CD4-positive, alpha-beta memory T cell (primary cell): Measurements from ENCODE around the gene HSD3B7. TPM values are rescaled to one million over a fixed set of nuclear protein-coding genes. Genes with fewer than 3 reads are reported as not detected.

Experiments
- CTCF ChIA-PET: fragments of 350-600 bp; sonication (Branson Sonifier 250); formaldehyde crosslinking; loops from one replicate; lab custom pipeline; 2021; ENCODE audit warnings: inconsistent platforms; ENCODE audit not compliant: partially characterized antibody; lab: Charles Lee
- POLR2A ChIA-PET: fragments of 350-600 bp; sonication (Branson Sonifier 250); formaldehyde crosslinking; loops from one replicate; lab custom pipeline; 2021; ENCODE audit not compliant: partially characterized antibody; lab: Charles Lee
- DNase-seq, 5 donors: peaks; one replicate each; pipeline versions ENCODE4 v3.0.0 to v3.0.0-alpha.2; 2020 to 2022; ENCODE audit warnings: mixed read lengths in 1 of 5
- H3K27ac ChIP-seq: one replicate; pipeline ENCODE4 v1.7.0; 2013; ENCODE audit warnings: low read depth, low read length
- H3K27me3 ChIP-seq: 2 replicates; pipeline ENCODE4 v1.7.0; 2013; ENCODE audit warnings: mild to moderate bottlenecking, low read length, moderate library complexity; ENCODE audit not compliant: insufficient read depth
- H3K36me3 ChIP-seq: 2 replicates; pipeline ENCODE4 v1.7.0; 2013; ENCODE audit warnings: mild to moderate bottlenecking, low read length, moderate library complexity; ENCODE audit not compliant: insufficient read depth
- H3K4me1 ChIP-seq: 2 replicates; pipeline ENCODE4 v1.7.0; 2013; ENCODE audit warnings: mild to moderate bottlenecking, low read length, moderate library complexity; ENCODE audit not compliant: insufficient read depth
- H3K4me3 ChIP-seq, 2 donors: one replicate each; pipeline ENCODE4 v1.7.0; 2013; ENCODE audit warnings: low read length in 2 of 2, mild to moderate bottlenecking in 1 of 2
- H3K9me3 ChIP-seq, 2 donors: one replicate each; pipeline ENCODE4 v1.7.0; 2013; ENCODE audit warnings: low read length in 2 of 2, control low read depth in 1 of 2; ENCODE audit not compliant: control insufficient read depth in 1 of 2
- H3K27ac Mint-ChIP-seq, 7 donors: one replicate each; pipeline ENCODE4 v1.8.0; 2020 to 2021; ENCODE audit warnings: mixed read lengths in 7 of 7, mild to moderate bottlenecking in 6 of 7, inconsistent platforms in 3 of 7, moderate library complexity in 3 of 7
- H3K27me3 Mint-ChIP-seq, 2 donors: one replicate each; pipeline ENCODE4 v1.8.0; 2020 to 2021; ENCODE audit warnings: mixed read lengths in 2 of 2
- H3K36me3 Mint-ChIP-seq, 2 donors: one replicate each; pipeline ENCODE4 v1.8.0; 2020 to 2021; ENCODE audit warnings: mixed read lengths in 2 of 2, inconsistent platforms in 1 of 2, mild to moderate bottlenecking in 1 of 2
- H3K4me1 Mint-ChIP-seq, 4 donors: one replicate each; pipeline ENCODE4 v1.8.0; 2020 to 2021; ENCODE audit warnings: mixed read lengths in 4 of 4, mild to moderate bottlenecking in 1 of 4
- H3K4me3 Mint-ChIP-seq, 8 donors: one replicate each; pipeline ENCODE4 v1.8.0; 2020 to 2021; ENCODE audit warnings: mixed read lengths in 8 of 8, mild to moderate bottlenecking in 7 of 8, moderate library complexity in 6 of 8, inconsistent platforms in 3 of 8
- H3K9me3 Mint-ChIP-seq, 8 donors: one replicate each; pipeline ENCODE4 v1.8.0; 2020 to 2021; ENCODE audit warnings: mixed read lengths in 8 of 8, mild to moderate bottlenecking in 5 of 8, inconsistent platforms in 3 of 8, moderate library complexity in 1 of 8
- intact Hi-C: fragments of 100-400 bp; cut with micrococcal nuclease; formaldehyde crosslinking; loops from one replicate; pipeline ENCODE4 v1.15.1; 2023
- polyA plus RNA-seq, 2 donors: library from polyadenylated mRNA; unstranded; fragments of 300-500 nt; fragmentation: Illumina TruSeq; gene quantifications; one replicate each; pipeline ENCODE4 v1.2.3, GENCODE V29; 2021
- total RNA-seq, 2 experiments: library from RNA; stranded (reverse); gene quantifications; one replicate each; pipeline ENCODE4 v1.2.3, GENCODE V29; 2021

The HSD3B7 gene
- total and polyA plus RNA-seq, 4 experiments from 2014 or later = 0.08 to 4.3 (median 2.4) TPM

DNA sequence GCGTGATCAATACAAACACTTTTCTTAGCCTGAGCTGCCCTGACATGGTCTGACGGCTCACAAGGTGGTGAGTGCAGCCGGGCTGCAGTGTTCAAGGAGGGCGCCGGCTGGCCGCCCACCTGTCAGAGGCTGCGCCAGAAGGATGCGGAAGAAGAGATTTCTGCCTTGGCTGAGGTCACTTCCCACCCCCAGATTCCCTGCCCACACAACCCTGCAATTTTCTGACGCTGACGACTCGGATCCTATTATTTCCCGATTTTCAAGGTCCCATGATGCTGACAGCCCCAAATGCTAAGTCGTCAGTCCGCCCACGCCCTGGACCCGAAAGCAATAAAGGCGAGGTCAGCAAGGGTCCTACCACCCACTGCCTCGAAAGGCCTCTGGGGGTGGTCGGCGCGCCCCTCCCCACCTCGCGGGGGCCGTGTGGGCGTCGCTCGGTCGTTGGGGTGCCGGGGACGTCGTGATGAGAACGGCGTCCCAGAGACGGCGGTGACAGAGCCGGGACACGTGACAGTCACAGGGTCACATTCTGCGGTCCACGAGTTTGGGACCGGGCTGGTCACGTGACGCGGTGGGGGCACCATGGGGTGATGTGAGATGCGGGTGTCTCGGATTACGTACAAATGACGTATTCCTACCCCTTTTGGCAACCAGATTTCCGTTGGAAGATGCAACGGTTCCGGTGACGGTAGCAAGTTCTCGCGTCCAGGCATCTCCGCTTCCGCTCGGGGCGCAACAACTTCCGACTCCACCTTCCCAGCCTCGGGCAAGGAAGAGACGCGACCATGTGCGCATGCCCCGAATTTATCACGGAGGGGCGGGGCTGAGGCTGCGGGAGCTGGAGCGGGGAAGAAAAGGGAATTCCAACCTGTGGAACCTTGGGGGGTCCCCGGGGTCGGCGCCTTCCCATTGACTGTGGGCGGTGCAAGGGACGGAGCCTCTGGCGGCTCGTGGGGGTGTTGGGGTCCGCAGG, 48.0 kb downstream of the HSD3B7 start, which contains the start of gene STX4:
STX4 (plus strand) TSS at position 823 of the 973 bp plus-strand sequence. CDS start 248 bp downstream, outside the sequence.
- H3K27me3 Mint-ChIP-seq = no peaks in the 10 kb centered on the region
- POLR2A ChIA-PET = interaction anchor here (1.0 to 6.9 kb wide), 10 partner anchors 9 to 427 kb away, joined by 3 to 74 read pairs (median 5); partner anchors contain the start of genes ARMC5, FUS, KAT8 and SETD1A
- Histone ChIP-seq H3K27ac (peak within 1 kb of the TSS; percentile 86), H3K4me3 (peak within 1 kb of the TSS; percentile 83 to 97), H3K36me3 (peaks cover 12% of the 10 kb centered on the region), H3K27me3 (no peaks in the 10 kb centered on the region), H3K9me3 (no peaks in the 10 kb centered on the region), H3K4me1 (peaks cover 24% of the 10 kb centered on the region)
- intact Hi-C loops = loop anchor here (1.0 to 5.0 kb wide), 9 partner anchors 36 to 834 kb away; partner anchors contain the start of genes ARMC5, FBXL19, SETD1A and ZNF646
- peaks cover 0 to 6% (median 0%) of the 10 kb centered on the region in 8 donors for H3K9me3 Mint-ChIP-seq
- peak within 1 kb of the TSS; percentile 91 to 98 (median 95) for H3K4me3 Mint-ChIP-seq
- DNase-seq = peak; percentile 95 to 100 (median 98)
- CTCF ChIA-PET = no interaction called here
- peaks cover 6 to 38% (median 22%) of the 10 kb centered on the region in 4 donors for H3K4me1 Mint-ChIP-seq
- H3K36me3 Mint-ChIP-seq = peaks cover 9 to 29% of the 10 kb centered on the region in 2 donors
- H3K27ac Mint-ChIP-seq = peak within 1 kb of the TSS; percentile 93 to 98 (median 98)

DNA sequence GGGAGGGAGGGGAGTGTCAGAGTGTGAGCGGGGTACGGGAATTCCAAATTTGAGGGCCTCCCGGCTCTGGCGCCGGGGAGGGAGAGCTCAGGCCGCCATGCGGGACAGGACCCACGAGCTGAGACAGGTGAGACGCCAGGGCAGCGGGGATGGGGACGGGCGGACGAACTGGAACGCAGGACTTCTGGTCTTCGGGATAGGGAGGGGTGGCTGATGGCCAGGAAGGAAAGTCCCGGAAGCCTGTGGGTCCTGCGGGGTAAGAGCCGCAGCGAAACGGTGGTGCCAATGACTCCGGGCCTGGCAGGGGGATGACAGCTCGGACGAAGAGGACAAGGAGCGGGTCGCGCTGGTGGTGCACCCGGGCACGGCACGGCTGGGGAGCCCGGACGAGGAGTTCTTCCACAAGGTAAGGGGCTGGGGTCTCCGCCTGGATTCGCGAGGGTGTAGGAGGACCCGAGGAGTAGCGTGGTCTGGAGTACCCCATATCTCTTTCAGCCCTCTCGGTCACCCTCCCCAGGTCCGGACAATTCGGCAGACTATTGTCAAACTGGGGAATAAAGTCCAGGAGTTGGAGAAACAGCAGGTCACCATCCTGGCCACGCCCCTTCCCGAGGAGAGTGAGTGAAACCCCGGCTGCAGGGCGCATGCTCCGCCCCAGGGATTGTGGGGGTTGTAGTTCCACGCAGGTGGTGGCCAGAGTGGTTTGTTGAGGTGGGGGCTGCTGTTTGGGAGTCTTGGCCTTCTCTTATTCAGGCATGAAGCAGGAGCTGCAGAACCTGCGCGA, 48.9 kb downstream of the HSD3B7 start:
- H3K27ac Mint-ChIP-seq = peak overlapping the region; percentile 93 to 98 (median 98)
- H3K27ac ChIP-seq = peak overlapping the region; percentile 86
- CTCF ChIA-PET = no interaction called here
- peaks cover 24% of the 10 kb centered on the region for H3K4me1 ChIP-seq
- H3K9me3 Mint-ChIP-seq = peaks cover 0 to 6% (median 0%) of the 10 kb centered on the region in 8 donors
- H3K27me3 Mint-ChIP-seq = no peaks in the 10 kb centered on the region
- peaks cover 15 to 35% of the 10 kb centered on the region in 2 donors for H3K36me3 Mint-ChIP-seq
- peak overlapping the region; percentile 91 to 98 (median 95) for H3K4me3 Mint-ChIP-seq
- no peaks in the 10 kb centered on the region for H3K27me3 ChIP-seq
- intact Hi-C loops = loop anchor here (1.0 to 5.0 kb wide), 11 partner anchors 37 to 833 kb away; partner anchors contain the start of genes ARMC5, FBXL19, KAT8 and SETD1A
- H3K9me3 ChIP-seq = no peaks in the 10 kb centered on the region
- H3K36me3 ChIP-seq = peaks cover 20% of the 10 kb centered on the region
- peak; percentile 82 to 87 (median 85) for DNase-seq
- peaks cover 6 to 38% (median 22%) of the 10 kb centered on the region in 4 donors for H3K4me1 Mint-ChIP-seq
- peak overlapping the region; percentile 83 to 97 for H3K4me3 ChIP-seq
- POLR2A ChIA-PET = interaction anchor here (0.9 to 6.9 kb wide), 11 partner anchors 8 to 426 kb away, joined by 3 to 74 read pairs (median 4); partner anchors contain the start of genes ARMC5, FUS, KAT8 and SETD1A

DNA sequence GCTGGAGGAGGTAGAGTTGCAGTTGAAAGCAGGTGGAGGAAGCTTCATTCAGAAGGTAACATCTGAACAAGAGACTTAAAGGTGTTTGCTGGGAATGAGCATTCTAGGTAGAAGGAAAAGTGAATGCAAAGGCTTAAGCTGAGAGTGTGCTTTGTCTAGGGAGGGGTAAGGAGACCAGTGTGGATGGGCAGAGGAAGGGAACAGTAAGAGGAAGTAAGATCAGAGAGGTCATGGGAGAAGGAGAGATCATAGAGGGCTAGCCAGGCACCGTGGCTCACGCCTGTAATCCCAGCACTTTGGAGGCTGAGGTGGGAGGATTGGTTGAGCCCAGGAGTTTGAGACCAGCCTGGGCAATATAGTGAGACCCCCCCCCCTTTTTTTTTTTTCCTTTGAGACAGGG, 51.7 kb downstream of the HSD3B7 start:
- Mint-ChIP-seq H3K4me1 (peaks cover 6 to 35% (median 21%) of the 10 kb centered on the region in 4 donors), H3K27ac (peak overlapping the region in 3 of 7 donors; percentile 7 to 69 (median 67)), H3K36me3 (peaks cover 22 to 47% of the 10 kb centered on the region in 2 donors), H3K9me3 (peaks cover 0 to 6% (median 0%) of the 10 kb centered on the region in 8 donors), H3K4me3 (peak overlapping the region in 1 of 8 donors; percentile 15), H3K27me3 (no peaks in the 10 kb centered on the region)
- H3K27ac ChIP-seq = no peak overlapping the region
- H3K4me1 ChIP-seq = peaks cover 24% of the 10 kb centered on the region
- no peak overlapping the region for H3K4me3 ChIP-seq
- POLR2A ChIA-PET = interaction anchor here (0.6 to 6.9 kb wide), 2 partner anchors 30 to 36 kb away, joined by 3 to 74 read pairs; partner anchors contain the start of genes ZNF646 and ZNF668
- intact Hi-C loops = no loop called here
- no peak for DNase-seq
- H3K27me3 ChIP-seq = no peaks in the 10 kb centered on the region
- no peaks in the 10 kb centered on the region for H3K9me3 ChIP-seq
- peaks cover 31% of the 10 kb centered on the region for H3K36me3 ChIP-seq
- CTCF ChIA-PET = no interaction called here

Other genes with a start within 250 kb of the HSD3B7 start
- 10 to 100 TPM; 54.1 to 54.9 TPM for gene PHKG2, start 236.8 kb upstream of the HSD3B7 start, total RNA-seq
- 10 to 100 TPM; 42.0 to 63.5 TPM for gene PHKG2, start 236.8 kb upstream of the HSD3B7 start, polyA plus RNA-seq
- 1 to 10 TPM; 2.6 to 3.4 TPM for gene CFAP119, start 223.1 kb upstream of the HSD3B7 start, total RNA-seq
- under 1 TPM; 0.22 to 0.42 TPM for gene CFAP119, start 223.1 kb upstream of the HSD3B7 start, polyA plus RNA-seq
- 100 to 1,000 TPM; 101 to 109 TPM for gene RNF40, start 222.9 kb upstream of the HSD3B7 start, total RNA-seq
- gene RNF40, start 222.9 kb upstream of the HSD3B7 start, polyA plus RNA-seq = 10 to 100 TPM; 16.6 to 52.4 TPM
- gene ZNF629, start 198.0 kb upstream of the HSD3B7 start, total RNA-seq = 1 to 10 TPM; 4.7 to 5.4 TPM
- under 1 TPM; 0.07 to 0.94 TPM for gene ZNF629, start 198.0 kb upstream of the HSD3B7 start, polyA plus RNA-seq
- 10 to 100 TPM; 25.5 to 27.3 TPM for gene BCL7C, start 91.1 kb upstream of the HSD3B7 start, total RNA-seq
- 10 to 100 TPM; 45.4 to 53.1 TPM for gene BCL7C, start 91.1 kb upstream of the HSD3B7 start, polyA plus RNA-seq
- under 1 TPM; 0.19 to 0.26 TPM for gene CTF1, start 88.6 kb upstream of the HSD3B7 start, total RNA-seq
- not detected for gene CTF1, start 88.6 kb upstream of the HSD3B7 start, polyA plus RNA-seq
- 10 to 100 TPM; 15.6 to 15.8 TPM for gene FBXL19, start 61.6 kb upstream of the HSD3B7 start, total RNA-seq
- under 1 TPM in 1 of 2 donors, not detected in 1; 0.16 TPM for gene FBXL19, start 61.6 kb upstream of the HSD3B7 start, polyA plus RNA-seq
- gene ORAI3, start 36.1 kb upstream of the HSD3B7 start, total RNA-seq = 10 to 100 TPM; 19.3 to 22.0 TPM
- 10 to 100 TPM; 16.2 to 17.5 TPM for gene ORAI3, start 36.1 kb upstream of the HSD3B7 start, polyA plus RNA-seq
- 10 to 100 TPM; 32.1 to 33.2 TPM for gene SETD1A, start 27.5 kb upstream of the HSD3B7 start, total RNA-seq
- 1 to 10 TPM in 1 of 2 donors, not detected in 1; 5.6 TPM for gene SETD1A, start 27.5 kb upstream of the HSD3B7 start, polyA plus RNA-seq
- 1 to 10 TPM; 1.5 to 2.4 TPM for gene STX1B, start 25.4 kb downstream of the HSD3B7 start, total RNA-seq
- not detected for gene STX1B, start 25.4 kb downstream of the HSD3B7 start, polyA plus RNA-seq
- gene STX4, start 48.4 kb downstream of the HSD3B7 start, total RNA-seq = 100 to 1,000 TPM; 106 to 111 TPM
- gene STX4, start 48.4 kb downstream of the HSD3B7 start, polyA plus RNA-seq = 10 to 100 TPM; 21.2 to 33.0 TPM
- 10 to 100 TPM; 11.7 to 13.6 TPM for gene ZNF668, start 89.0 kb downstream of the HSD3B7 start, total RNA-seq
- gene ZNF668, start 89.0 kb downstream of the HSD3B7 start, polyA plus RNA-seq = 1 to 10 TPM; 3.0 to 6.8 TPM
- 10 to 100 TPM; 46.9 to 47.0 TPM for gene ZNF646, start 89.2 kb downstream of the HSD3B7 start, total RNA-seq
- gene ZNF646, start 89.2 kb downstream of the HSD3B7 start, polyA plus RNA-seq = 1 to 10 TPM in 1 of 2 donors, under 1 TPM in 1; 0.77 to 8.9 TPM
- 10 to 100 TPM; 13.3 to 13.5 TPM for gene PRSS53, start 103.7 kb downstream of the HSD3B7 start, total RNA-seq
- under 1 TPM; 0.43 to 0.69 TPM for gene PRSS53, start 103.7 kb downstream of the HSD3B7 start, polyA plus RNA-seq
- 10 to 100 TPM; 48.9 to 51.3 TPM for gene VKORC1, start 109.6 kb downstream of the HSD3B7 start, total RNA-seq
- 100 to 1,000 TPM in 1 of 2 donors, 10 to 100 TPM in 1; 93.7 to 114 TPM for gene VKORC1, start 109.6 kb downstream of the HSD3B7 start, polyA plus RNA-seq
- 10 to 100 TPM; 17.0 to 21.1 TPM for gene BCKDK, start 123.2 kb downstream of the HSD3B7 start, total RNA-seq
- gene BCKDK, start 123.2 kb downstream of the HSD3B7 start, polyA plus RNA-seq = 10 to 100 TPM; 22.3 to 24.3 TPM
- gene KAT8, start 132.5 kb downstream of the HSD3B7 start, total RNA-seq = 10 to 100 TPM; 90.8 to 94.2 TPM
- 10 to 100 TPM; 37.5 to 68.8 TPM for gene KAT8, start 132.5 kb downstream of the HSD3B7 start, polyA plus RNA-seq
- gene PRSS8, start 150.5 kb downstream of the HSD3B7 start, total RNA-seq = not detected
- gene PRSS8, start 150.5 kb downstream of the HSD3B7 start, polyA plus RNA-seq = under 1 TPM in 1 of 2 donors, not detected in 1; 0.33 TPM
- gene PRSS36, start 164.9 kb downstream of the HSD3B7 start, total RNA-seq = under 1 TPM; 0.33 to 0.67 TPM
- gene PRSS36, start 164.9 kb downstream of the HSD3B7 start, polyA plus RNA-seq = under 1 TPM; 0.47 to 0.94 TPM
- 100 to 1,000 TPM; 500 to 536 TPM for gene FUS, start 194.9 kb downstream of the HSD3B7 start, total RNA-seq
- gene FUS, start 194.9 kb downstream of the HSD3B7 start, polyA plus RNA-seq = 100 to 1,000 TPM in 1 of 2 donors, 10 to 100 TPM in 1; 88.1 to 163 TPM
- gene PYCARD, start 217.6 kb downstream of the HSD3B7 start, total RNA-seq = 10 to 100 TPM; 25.9 to 26.6 TPM
- 10 to 100 TPM; 52.4 to 60.6 TPM for gene PYCARD, start 217.6 kb downstream of the HSD3B7 start, polyA plus RNA-seq
- not detected for gene TRIM72, start 228.9 kb downstream of the HSD3B7 start, total RNA-seq
- not detected for gene TRIM72, start 228.9 kb downstream of the HSD3B7 start, polyA plus RNA-seq
- gene PYDC1, start 231.9 kb downstream of the HSD3B7 start, total RNA-seq = not detected
- gene PYDC1, start 231.9 kb downstream of the HSD3B7 start, polyA plus RNA-seq = not detected